CD14-positive monocyte (primary cell): ENCODE results near the gene TBP. TPM values are rescaled to one million over a fixed set of nuclear protein-coding genes. Genes with fewer than 3 reads are reported as not detected.

ENCODE experiments used
- DNase-seq, 3 donors: peaks; one replicate each; pipeline ENCODE4 v3.0.0-alpha.2; 2011 to 2022
- H2AFZ ChIP-seq: 2 replicates; pipeline ENCODE4 v1.6.0; 2012; ENCODE audit warnings: mild to moderate bottlenecking, low read depth, low read length, inconsistent platforms; ENCODE audit not compliant: insufficient read depth, poor library complexity, severe bottlenecking
- H3K27ac ChIP-seq, 2 donors: 1 replicate in 1 of 2; 2 replicates in 1 of 2; pipeline ENCODE4 v1.5.1; 2012 to 2013; ENCODE audit warnings: low read length in 2 of 2, control low read depth in 1 of 2, inconsistent platforms in 1 of 2, low read depth in 1 of 2, mild to moderate bottlenecking in 1 of 2
- H3K27me3 ChIP-seq, 2 donors: one replicate each; pipeline versions ENCODE4 v1.6.0 to v1.6.1; 2011 to 2013; ENCODE audit warnings: low read length in 2 of 2; ENCODE audit not compliant: control insufficient read depth in 2 of 2, insufficient read depth in 2 of 2
- H3K36me3 ChIP-seq, 2 donors: replicated peaks in 1 of 2; 1 replicate in 1 of 2; 2 replicates in 1 of 2; pipeline versions ENCODE4 v1.5.1 to v1.6.1; 2012 to 2013; ENCODE audit warnings: low read length in 2 of 2, control low read depth in 1 of 2, inconsistent platforms in 1 of 2, mild to moderate bottlenecking in 1 of 2; ENCODE audit not compliant: insufficient read depth in 2 of 2, control insufficient read depth in 1 of 2
- H3K4me1 ChIP-seq, 2 donors: 1 replicate in 1 of 2; 2 replicates in 1 of 2; pipeline versions ENCODE4 v1.5.1 to v1.6.1; 2012 to 2013; ENCODE audit warnings: low read length in 2 of 2, control low read depth in 1 of 2, inconsistent platforms in 1 of 2, mild to moderate bottlenecking in 1 of 2, moderate library complexity in 1 of 2; ENCODE audit not compliant: insufficient read depth in 2 of 2, control insufficient read depth in 1 of 2
- H3K4me2 ChIP-seq: replicated peaks from 2 replicates; pipeline ENCODE3; 2012; ENCODE audit warnings: low read length, moderate library complexity, mild to moderate bottlenecking; ENCODE audit not compliant: poor library complexity, severe bottlenecking; ENCODE audit errors: extremely low read depth
- H3K4me3 ChIP-seq, 3 experiments: fragments of 200-600 bp in 1 of 3; sonication (generic) in 1 of 3; replicated peaks in 1 of 3; 1 replicate in 2 of 3; 2 replicates in 1 of 3; pipeline ENCODE4 v1.5.1; 2011 to 2013; ENCODE audit warnings: low read length in 3 of 3, mild to moderate bottlenecking in 3 of 3, control low read depth in 2 of 3, low read depth in 2 of 3, inconsistent platforms in 1 of 3, moderate library complexity in 1 of 3
- H3K79me2 ChIP-seq: 2 replicates; pipeline ENCODE4 v1.6.0; 2012; ENCODE audit warnings: mild to moderate bottlenecking, control low read depth, inconsistent platforms, low read length, moderate library complexity; ENCODE audit not compliant: insufficient read depth
- H3K9ac ChIP-seq: 2 replicates; pipeline ENCODE4 v1.6.0; 2017; ENCODE audit warnings: low read length, mild to moderate bottlenecking; ENCODE audit not compliant: insufficient read depth, poor library complexity, severe bottlenecking
- H3K9me3 ChIP-seq, 2 donors: replicated peaks in 1 of 2; 1 replicate in 1 of 2; 2 replicates in 1 of 2; pipeline versions ENCODE4 v1.5.1 to v1.6.1; 2012 to 2013; ENCODE audit warnings: low read length in 2 of 2, control low read depth in 1 of 2; ENCODE audit not compliant: control insufficient read depth in 1 of 2, insufficient read depth in 1 of 2
- H4K20me1 ChIP-seq: 2 replicates; pipeline ENCODE4 v1.6.0; 2012; ENCODE audit warnings: mild to moderate bottlenecking, low read length, control low read depth, moderate library complexity; ENCODE audit not compliant: insufficient read depth
- H3K27ac Mint-ChIP-seq, 7 donors: one replicate each; pipeline ENCODE4 v1.8.0; 2020; ENCODE audit warnings: mild to moderate bottlenecking in 7 of 7, mixed read lengths in 7 of 7, moderate library complexity in 6 of 7, inconsistent platforms in 2 of 7
- H3K27me3 Mint-ChIP-seq, 3 donors: one replicate each; pipeline ENCODE4 v1.8.0; 2021 to 2022; ENCODE audit warnings: low read depth in 3 of 3, mild to moderate bottlenecking in 3 of 3, mixed read lengths in 3 of 3, moderate library complexity in 3 of 3, inconsistent platforms in 1 of 3
- H3K36me3 Mint-ChIP-seq, 2 donors: one replicate each; pipeline ENCODE4 v1.8.0; 2020; ENCODE audit warnings: mixed read lengths in 2 of 2, inconsistent platforms in 1 of 2, mild to moderate bottlenecking in 1 of 2
- H3K4me1 Mint-ChIP-seq: one replicate; pipeline ENCODE4 v1.8.0; 2020; ENCODE audit warnings: mild to moderate bottlenecking, mixed read lengths
- H3K4me3 Mint-ChIP-seq, 2 donors: one replicate each; pipeline ENCODE4 v1.8.0; 2020; ENCODE audit warnings: mild to moderate bottlenecking in 2 of 2, mixed read lengths in 2 of 2, moderate library complexity in 1 of 2
- H3K9me3 Mint-ChIP-seq, 7 donors: one replicate each; pipeline ENCODE4 v1.8.0; 2020 to 2022; ENCODE audit warnings: mixed read lengths in 7 of 7, mild to moderate bottlenecking in 6 of 7, moderate library complexity in 6 of 7, inconsistent platforms in 2 of 7
- CTCF ChIP-seq: fragments of 200-600 bp; IDR thresholded peaks from one replicate; pipeline ENCODE4 v1.8.0; 2022; ENCODE audit warnings: antibody characterized with exemption, mild to moderate bottlenecking
- WGBS: methylation state at CpG from one replicate; pipeline ENCODE4 v1.1.5; 2013; ENCODE audit warnings: missing lambda C conversion rate; ENCODE audit not compliant: insufficient coverage; 5-methylcytosine and 5-hydroxymethylcytosine counted together
- intact Hi-C, 2 donors: fragments of 100-400 bp; cut with micrococcal nuclease; formaldehyde crosslinking; loops; one replicate each; pipeline versions ENCODE4 v1.15.0 to v1.15.1; 2023
- polyA plus RNA-seq, 3 donors: library from polyadenylated mRNA; depleted of rRNA in 1 of 3; unstranded in 2 of 3; stranded (reverse) in 1 of 3; fragments of 300-500 nt in 2 of 3; fragments of >200 nt in 1 of 3; fragmentation: Illumina TruSeq in 2 of 3; gene quantifications; 1 replicate in 2 of 3; 2 replicates in 1 of 3; pipeline ENCODE4 v1.2.3, GENCODE V29; 2012 to 2021

The TBP gene
- polyA plus RNA-seq, 3 donors = 7.3 to 14.5 (median 14.4) TPM

GRCh38 chr6:170590725-170591124 is 36.6 kb downstream of the TBP start:
- Mint-ChIP-seq H3K4me3 (peak overlapping the region in 1 of 2 donors; percentile 36), H3K4me1 (no peaks in the 10 kb centered on the region), H3K27ac (no peak overlapping the region), H3K36me3 (no peaks in the 10 kb centered on the region), H3K27me3 (peaks cover 0 to 12% (median 0%) of the 10 kb centered on the region in 3 donors), H3K9me3 (peaks cover 19 to 40% (median 30%) of the 10 kb centered on the region in 7 donors)
- H3K4me1 ChIP-seq = no peaks in the 10 kb centered on the region
- intact Hi-C loops = no loop called here
- no peaks in the 10 kb centered on the region for H4K20me1 ChIP-seq
- H3K9me3 ChIP-seq = peaks cover 13 to 16% of the 10 kb centered on the region in 2 donors
- TF ChIP-seq CTCF = no peak
- no peaks in the 10 kb centered on the region for H3K27me3 ChIP-seq
- H3K4me3 ChIP-seq = no peak overlapping the region
- DNase-seq = no peak
- H3K79me2 ChIP-seq = no peaks in the 10 kb centered on the region
- H3K36me3 ChIP-seq = no peaks in the 10 kb centered on the region
- no peak overlapping the region for H3K9ac ChIP-seq
- H3K27ac ChIP-seq = no peak overlapping the region
- no CpG with 5 or more reads among the region's 1 CpG for WGBS
- no peak overlapping the region for H3K4me2 ChIP-seq
- no peak overlapping the region for H2AFZ ChIP-seq

- no peaks in the 10 kb centered on the region for H3K36me3 Mint-ChIP-seq
- H3K4me3 Mint-ChIP-seq = no peak overlapping the region
Observed at GRCh38 chr6:170596426-170596825, 42.3 kb downstream of the TBP start.

More at GRCh38 chr6:170596426-170596825, 42.3 kb downstream of the TBP start:
- intact Hi-C loops = no loop called here
- Mint-ChIP-seq H3K27ac (peak overlapping the region in 1 of 7 donors; percentile 10), H3K4me1 (no peaks in the 10 kb centered on the region), H3K9me3 (peaks cover 11 to 22% (median 16%) of the 10 kb centered on the region in 7 donors), H3K27me3 (peaks cover 7 to 16% (median 15%) of the 10 kb centered on the region in 3 donors)
- Histone ChIP-seq H3K27ac (no peak overlapping the region), H4K20me1 (no peaks in the 10 kb centered on the region), H3K27me3 (no peaks in the 10 kb centered on the region), H3K36me3 (no peaks in the 10 kb centered on the region), H3K4me2 (no peak overlapping the region), H3K4me3 (no peak overlapping the region), H2AFZ (no peak overlapping the region), H3K4me1 (no peaks in the 10 kb centered on the region), H3K9me3 (peaks cover 3 to 9% of the 10 kb centered on the region in 2 donors), H3K9ac (no peak overlapping the region), H3K79me2 (no peaks in the 10 kb centered on the region)
- DNase-seq = no peak
- TF ChIP-seq CTCF = no peak
